Suppressor macrophage treated with lipopolysaccharide for 4 hours (primary cell): ENCODE data around the gene USP31.

ENCODE experiments used
- DNase-seq: peaks from one replicate; pipeline ENCODE4 v3.0.0-alpha.2; 2020

The USP31 gene

DNA sequence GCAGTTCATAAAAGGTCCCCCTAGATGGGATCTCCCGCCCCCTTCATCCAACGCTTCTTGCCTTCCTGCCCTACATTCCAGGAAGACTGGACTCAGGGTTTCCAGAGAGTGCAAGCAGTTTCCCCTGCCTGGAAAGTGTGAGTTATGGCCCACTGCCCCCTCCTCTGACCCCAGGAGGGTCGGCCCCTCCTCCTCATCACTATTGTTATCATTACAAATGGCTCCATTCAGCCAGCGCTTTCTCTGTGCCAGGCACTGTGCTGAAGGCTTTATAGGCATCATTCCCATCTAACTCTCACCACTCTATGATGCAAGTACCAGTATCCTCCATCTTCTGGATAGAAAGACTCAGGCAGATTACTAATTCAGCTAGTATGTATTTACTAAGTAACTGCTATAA is 90.7 kb downstream of the USP31 start:
- no peak for DNase-seq

DNA sequence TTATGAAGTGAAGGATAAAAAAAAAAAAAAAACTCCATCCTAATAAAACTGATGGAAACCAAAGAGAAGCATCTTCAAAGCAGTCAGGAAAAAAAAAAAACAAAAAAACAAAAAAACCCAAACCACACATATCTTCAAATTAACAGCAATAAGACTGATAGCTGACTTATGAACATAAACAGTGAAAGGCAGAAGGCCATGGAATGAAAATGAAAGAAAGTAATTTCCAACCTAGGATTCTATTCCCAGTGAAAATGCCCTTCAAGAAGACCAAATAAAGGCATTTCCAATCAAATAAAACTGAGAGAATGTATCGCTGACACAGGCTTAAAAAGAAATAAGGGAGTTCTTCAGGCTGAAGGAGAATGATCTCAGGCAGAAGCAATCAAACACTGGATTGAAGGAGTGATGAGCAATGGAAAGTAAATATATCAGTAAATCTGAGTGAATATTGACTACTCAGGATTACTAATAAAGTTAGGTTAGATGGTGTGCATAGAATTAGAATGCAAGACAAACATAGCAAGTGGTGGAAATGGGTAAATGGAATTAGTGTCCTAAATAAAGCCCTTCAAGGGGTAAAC is 92.1 kb downstream of the USP31 start:
- DNase-seq, result no peak

DNA sequence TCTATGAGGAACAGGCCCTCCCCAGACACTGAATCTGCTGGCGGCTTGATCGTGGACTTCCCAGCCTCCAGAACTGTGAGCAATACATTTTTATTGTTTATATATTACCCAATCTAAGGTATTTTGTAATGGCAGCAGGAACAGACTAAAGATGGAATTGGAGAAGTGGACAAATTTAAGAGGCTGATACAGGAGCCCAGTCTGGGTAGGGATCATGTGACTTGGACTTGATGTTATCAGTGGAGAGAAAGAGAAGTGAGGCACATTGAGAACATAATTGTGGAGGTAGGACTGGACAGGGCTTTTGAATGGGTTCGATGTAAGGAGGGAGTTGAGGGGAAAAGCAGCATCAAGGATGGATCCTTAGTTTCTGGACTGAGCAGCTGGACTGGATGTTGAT is 93.8 kb downstream of the USP31 start:
- DNase-seq, result no peak

DNA sequence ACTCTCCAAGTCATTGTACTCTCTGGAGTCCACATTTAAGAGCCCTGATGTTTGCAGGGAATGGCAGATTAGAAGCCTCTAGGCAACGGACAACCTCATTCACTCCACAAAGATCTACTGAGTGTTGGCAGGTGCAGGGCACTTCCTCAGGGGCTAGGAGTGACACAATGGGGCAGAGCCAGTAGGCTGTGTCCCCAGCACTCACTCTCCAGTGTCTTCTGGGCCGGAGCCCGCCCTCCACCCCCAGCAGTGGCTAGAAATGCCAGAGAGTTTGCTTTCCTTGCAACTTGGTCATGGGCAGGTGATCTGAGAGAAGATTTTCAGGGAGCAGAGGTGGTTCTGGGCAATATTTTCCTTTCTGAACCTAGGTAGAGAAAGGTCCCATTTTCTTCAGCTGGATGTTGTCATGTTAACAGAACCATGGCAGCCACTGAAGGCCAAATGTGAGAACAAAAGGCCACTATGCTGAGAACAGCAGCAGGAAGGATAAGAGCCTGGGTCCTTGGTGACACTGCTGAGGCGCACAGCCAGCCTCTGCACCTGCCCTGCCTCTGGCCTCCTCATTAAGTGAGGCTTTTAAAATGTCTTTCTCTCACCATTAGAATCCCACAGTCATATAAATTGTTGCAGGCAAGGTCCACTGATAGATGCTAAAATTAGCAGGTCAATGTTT is 96.2 kb downstream of the USP31 start:
- DNase-seq, result no peak

DNA sequence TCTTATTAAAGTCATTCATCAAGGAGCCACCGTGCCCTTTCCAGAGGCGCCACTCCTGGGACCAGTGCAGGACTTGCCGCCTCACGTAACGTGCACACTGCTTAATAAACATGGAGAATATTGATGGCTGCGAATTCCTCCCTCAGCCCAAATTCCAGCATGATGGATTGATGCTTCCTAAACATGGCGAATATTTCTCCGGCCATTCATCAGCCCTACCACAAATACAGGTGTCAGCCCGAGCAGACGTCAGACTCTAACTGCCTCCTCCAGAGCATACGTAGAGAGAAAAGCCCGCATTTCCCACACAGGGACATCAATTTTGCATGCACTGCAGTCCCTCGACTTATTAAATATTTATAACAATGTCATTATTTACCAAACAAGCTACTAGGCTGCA is 97.0 kb downstream of the USP31 start:
- no peak for DNase-seq

DNA sequence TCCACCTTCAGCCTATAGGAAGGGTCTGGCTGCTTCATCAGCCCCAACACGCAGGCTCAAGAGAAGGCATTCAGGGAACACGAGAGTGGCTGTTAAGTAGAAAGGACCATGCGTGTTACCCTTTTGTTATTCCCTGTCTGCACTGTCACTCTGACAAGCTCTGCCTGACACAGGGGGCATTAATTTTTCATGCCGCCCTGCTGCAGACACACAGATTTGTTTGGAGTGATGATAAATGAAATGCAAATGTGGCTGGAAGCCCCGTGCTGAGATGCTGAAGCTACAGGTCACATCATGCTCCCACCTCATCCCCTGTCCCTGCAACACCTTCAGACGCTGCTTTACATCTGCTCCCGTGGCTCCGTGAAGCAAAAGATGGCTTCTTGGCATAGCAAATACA is 97.7 kb downstream of the USP31 start:
- DNase-seq, result no peak

DNA sequence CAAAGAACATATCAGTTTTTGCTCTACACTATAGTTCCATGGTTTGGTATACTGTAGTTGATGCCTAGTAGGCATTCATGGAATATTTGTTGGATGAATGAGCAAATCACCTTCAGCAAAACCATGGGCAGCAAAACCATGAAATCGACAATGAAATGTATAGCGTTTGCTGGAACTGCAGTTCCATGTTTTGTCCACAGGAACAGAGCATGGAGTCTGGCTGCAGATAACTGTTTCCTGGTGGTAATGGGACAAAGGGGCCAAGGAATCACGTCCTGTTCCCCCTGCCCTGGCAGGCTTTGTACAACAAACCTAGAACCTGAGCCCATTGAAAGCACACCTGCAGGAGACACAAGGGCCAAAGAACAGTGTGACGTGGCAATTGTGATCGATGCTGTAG is 101.1 kb downstream of the USP31 start:
- DNase-seq, result no peak

DNA sequence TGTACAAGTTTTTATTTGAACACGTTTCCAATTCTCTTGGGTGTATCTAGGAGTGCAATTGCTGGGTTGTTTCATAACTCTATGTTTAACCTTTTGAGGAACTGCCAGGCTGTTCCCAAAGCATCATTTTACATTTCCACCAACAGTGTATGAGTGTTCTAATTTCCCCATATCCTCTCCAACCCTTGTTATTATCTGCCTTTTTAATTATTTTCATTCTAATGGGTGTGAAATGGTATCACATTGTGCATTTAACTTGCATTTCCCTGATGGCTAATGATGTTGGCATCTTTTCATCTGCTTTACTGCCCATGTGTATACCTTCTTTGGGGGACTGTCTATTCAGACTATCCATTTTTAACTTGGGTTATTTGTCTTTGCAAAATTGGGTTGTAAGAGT is 104.2 kb downstream of the USP31 start:
- no peak for DNase-seq

DNA sequence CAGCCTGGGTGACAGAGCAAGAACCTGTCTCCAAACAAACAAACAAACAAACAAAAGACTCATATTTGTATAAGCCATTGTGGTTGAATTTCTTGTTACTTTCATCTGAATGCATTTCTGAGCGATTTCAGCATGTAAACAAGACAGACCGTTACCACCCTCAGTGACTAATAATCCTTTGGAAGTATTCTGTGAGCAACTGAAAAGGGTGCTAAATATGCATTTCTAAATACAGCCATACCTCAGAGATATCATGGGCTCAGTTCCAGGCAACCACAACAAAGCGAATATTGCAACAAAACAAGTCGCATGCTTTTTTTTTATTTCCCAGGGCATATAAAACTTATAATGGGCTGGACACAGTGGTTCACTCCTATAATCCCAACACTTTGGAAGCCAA is 109.0 kb downstream of the USP31 start:
- no peak for DNase-seq

DNA sequence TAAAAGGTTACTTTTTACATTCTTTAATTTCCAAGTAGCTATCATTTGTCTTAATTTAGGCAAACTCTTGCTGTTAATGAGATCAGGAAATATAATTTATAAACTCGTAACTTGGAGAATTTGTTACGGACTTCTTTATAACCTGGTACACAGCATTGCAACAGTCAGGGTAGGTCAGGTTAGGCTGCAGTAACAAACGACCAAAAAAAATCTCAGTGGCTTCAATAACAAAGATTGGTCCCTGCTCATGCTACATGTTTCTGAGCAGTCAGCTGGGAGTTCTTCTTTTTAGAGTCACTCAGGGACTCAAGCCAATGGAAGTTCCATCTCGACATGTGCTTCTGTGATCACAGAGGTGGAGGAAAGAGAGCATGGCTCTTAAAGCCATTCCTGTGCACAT is 110.1 kb downstream of the USP31 start:
- no peak for DNase-seq

DNA sequence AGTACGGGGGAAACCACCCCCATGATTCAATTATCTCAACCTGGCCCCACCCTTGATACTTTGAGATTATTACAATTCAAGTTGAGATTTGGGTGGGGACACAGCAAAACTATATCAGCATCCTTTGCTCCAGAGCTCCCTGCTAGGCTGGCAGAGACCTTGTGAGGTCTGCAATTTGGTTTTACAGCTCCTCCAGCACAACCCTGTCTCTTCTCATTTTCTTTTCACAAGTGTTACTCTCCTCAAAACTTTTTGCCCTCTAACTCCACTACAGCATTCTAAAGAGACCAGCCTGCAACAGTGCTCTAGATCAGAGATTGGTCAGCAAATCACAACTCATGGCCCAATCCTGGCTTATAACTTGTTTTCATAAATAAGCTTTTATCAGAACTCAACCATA is 114.0 kb downstream of the USP31 start:
- no peak for DNase-seq

DNA sequence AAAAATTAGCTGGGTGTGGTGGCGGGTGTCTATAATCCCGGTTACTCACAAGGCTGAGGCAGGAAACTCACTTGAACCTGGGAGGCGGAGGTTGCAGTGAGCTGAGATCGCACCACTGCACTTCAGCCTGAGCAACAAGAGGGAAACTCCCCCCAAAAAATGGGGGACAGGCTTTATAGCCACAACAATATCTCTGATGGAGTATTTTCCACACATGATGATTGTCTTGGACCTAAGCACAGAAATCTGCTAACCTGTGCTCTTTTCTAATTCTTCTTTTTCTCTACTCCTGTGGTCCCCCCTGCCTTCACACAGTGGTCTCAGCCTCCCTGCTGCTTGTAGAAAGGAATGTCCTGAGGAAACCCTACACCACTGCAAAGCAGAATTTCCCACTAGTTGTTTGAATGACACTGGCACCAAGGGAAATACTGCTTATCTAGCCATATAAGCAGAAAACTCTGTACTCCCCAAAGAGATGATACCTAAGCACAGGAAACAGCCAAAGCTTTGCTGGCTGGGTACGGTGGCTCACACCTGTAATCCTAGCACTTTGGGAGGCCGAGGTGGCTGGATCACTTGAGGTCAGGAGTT is 117.6 kb downstream of the USP31 start:
- no peak for DNase-seq

DNA sequence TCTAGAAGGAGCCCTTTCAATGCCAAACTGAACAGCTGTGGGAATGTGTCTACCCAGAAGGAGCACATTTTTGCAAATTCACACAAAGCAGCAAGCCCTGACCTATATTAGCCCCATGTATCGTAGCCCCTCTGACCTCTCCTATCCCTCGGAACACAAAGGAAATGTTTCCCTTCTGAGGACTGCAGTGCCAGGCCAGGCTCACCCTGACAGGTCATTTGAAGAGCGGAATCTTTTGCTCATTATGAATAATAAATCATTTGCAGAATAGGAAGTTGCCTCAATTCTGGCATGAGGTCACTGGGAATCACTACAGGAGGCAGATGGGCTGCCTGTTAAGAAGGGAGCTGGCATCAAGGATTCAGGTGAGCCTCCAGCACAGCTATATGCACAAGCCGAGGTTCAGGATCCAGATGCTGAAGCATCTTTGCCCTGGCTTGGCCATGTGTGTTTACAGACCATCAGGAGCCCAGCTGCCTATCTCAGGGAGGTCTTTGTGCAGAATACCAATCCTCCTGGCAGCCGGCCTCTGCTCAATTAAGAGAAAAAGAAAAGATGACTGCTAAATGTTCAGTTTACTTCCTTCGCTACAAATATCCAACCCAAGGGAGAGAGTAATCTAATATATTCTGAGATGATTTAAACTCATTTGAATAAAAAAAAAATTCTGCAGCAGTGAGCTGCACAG is 119.4 kb downstream of the USP31 start:
- no peak for DNase-seq

DNA sequence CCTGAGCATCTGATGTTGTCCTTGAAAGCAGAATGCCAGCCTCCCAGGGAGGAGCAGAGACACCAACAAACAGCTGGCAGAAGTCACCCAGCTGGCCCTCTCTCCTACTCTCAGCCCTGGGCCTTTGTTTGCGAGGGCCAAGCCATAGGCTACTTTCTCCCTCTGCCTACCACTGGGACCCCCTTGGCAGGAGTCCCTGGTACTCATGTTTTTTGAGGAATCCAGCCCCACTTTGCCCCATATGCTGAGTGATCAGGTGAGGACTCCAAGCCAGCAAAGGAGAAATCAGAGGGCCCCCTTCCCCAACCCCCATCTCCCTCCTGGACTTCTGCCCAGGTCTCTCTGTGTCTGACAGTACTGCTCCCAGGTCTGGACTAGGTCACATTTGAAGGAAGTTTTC is 121.9 kb downstream of the USP31 start:
- no peak for DNase-seq

DNA sequence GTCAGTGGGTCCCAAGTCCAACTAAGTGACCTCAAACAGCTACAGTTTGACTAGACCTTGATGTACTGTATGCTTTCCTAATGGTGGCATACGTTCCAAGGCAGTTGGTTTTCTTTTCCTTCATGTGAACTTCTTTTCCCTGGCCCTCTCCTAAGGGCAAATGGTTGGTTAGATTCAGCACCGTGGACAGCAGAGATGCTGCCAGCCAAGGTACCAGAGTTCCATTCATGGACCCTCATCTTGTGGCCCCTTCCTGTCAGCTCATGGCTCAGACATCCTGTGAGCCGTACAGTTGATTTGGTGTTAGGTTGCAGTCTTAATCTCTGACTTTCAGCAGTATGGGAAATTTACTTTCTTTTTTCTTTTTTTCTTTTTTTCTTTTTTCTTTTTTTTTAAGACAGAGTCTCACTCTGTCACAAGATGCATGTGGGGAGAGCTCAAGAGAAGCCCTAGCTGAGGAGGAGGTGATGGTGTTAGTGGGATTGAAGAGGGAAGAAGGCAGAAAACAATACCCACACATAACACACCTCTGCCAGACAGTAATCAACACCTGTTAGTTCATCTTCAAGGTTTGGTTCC is 122.4 kb downstream of the USP31 start:
- DNase-seq, result no peak

DNA sequence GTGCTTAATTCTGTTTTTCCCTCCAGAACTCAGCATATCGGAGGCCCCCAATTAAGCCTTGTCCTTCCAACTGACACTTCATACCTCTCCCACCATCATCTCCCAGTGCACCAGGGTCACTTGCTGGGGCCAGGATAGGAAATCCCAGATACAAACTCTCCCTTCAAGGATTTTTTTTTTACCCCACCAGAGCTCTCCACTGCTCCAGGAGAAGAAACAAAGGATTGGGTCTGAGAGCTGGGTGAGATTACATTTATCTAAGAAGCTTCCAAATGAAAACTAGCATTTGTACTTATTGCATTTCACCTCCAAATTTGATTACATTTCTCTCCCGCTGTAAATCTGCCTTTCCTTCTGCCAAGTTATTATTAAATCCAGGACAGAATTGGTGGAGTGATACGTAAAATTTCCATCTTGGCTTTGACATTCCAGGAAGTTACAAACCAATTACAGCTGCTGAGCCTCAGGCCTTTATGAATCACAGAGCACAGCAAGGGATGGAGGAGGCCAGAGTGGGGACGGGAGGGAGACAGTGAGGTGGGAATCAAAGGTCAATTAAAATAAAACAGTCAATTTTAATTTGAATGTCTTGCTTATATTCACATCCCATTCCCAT is 123.5 kb downstream of the USP31 start:
- DNase-seq, result no peak

DNA sequence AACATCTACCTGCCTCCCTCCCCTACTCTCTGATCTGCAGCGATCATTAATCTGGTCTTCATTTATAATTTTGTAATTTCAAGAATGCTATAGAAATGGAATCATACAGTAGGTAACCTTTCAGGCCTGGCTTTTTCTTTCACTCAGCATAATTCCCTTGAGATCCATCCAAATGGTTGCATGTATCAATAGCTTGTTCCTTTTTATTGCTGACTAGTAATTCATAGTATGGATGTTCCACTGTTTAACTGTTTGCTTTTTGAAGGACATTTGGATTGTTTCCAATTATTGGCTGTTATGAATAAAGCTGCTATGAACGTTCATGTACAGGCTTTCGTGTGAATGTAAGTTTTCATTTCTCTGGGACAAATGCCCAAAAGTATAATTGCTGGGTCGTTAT is 125.2 kb downstream of the USP31 start:
- DNase-seq, result no peak

DNA sequence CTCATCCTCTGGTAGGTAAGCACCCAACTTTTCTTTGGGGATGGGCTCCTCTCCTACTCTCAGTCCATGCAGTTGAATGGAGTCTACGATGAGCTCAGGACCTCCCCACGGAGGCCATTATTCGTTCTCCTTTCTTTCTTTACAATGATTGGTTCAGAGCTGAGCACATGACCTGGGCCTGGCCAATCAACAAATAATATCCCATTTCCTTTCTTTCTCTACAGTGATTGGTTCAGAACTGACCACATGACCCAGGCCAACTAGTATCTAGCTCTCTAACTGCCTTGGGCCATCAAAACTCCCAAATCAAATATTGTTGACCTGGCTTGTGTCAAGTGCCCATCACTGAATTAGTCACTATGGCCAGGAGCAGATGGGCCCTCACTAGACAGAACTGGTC is 129.2 kb downstream of the USP31 start:
- no peak for DNase-seq

DNA sequence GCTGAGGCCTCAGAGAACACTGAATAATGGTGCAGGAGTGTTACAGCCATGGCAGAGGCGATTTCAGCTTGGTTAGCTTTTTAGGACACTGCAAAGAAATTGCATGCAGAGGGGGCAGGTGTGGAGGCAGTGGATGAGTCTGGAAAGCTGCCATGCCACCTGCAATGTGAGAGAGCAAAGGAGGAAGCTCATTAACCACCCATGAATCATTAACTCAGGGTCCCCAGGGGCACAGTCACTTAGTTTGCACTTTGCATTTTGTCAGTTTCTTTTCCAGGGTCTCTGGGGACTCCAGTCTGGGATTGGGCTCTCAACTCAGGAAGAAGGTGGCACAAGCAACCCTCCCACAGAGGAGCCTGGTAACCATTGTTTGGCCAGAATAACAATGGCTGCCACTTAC is 132.9 kb downstream of the USP31 start:
- DNase-seq, result no peak

DNA sequence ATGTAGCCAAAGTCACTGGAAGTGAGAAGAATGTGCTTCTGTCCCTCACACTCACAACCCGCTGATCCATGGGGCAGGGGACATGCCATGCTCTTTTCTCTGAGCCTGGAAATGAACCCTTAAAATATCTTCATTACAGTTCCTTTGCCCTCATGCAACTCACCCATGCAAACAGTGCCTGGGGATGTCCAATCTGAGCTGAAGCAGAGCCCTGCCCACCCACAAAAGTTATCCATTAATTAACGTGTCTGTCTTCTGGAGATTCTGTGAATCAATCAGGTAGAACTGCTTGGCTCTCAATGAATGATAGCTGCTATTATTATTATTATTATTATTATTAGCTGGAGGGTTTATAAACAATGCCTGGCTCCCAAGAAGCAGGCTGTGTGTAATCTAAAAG is 133.7 kb downstream of the USP31 start:
- no peak for DNase-seq

DNA sequence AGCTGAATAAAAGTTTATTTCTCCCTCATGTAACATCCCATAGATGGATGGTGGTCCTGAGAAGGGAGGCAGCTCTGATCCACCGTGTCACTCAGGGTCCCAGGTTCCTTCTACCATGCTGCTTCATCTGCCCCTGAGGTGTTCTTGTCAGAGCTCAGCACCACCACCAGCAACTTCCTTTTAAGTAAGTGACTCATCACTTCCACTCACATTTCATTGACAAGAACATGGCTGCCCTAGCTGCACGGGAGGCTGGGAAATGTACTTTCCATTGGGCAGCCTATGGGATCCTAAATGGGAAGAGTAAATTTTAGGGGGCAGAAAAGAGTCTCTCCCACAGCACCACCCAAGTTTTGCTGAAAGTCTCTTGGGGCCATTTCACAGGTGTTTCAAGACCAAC is 134.7 kb downstream of the USP31 start:
- peak; percentile 2 for DNase-seq
